HepG2 (cell line): ENCODE measurements around the gene POLR3F. TPM values are rescaled to one million over a fixed set of nuclear protein-coding genes. Genes with fewer than 3 reads are reported as not detected.

Experiments
- AKNA ChIP-seq: sonication (generic); formaldehyde crosslinking; IDR thresholded peaks from 2 replicates; pipeline ENCODE4 v1.4.0; 2020; ENCODE audit warnings: missing genetic modification reagents, borderline replicate concordance
- ATF4 ChIP-seq, 2 experiments: fragments of 450-650 bp in 1 of 2; sonication (generic) in 1 of 2; formaldehyde crosslinking; IDR thresholded peaks; 2 replicates each; pipeline versions ENCODE4 v1.5.0 to v1.8.0; 2020 to 2022; ENCODE audit warnings: mild to moderate bottlenecking in 1 of 2, missing genetic modification reagents in 1 of 2
- CEBPG ChIP-seq: IDR thresholded peaks from 2 replicates; pipeline ENCODE4 v1.6.1; 2016
- FOXP1 ChIP-seq, 2 experiments: fragments of 450-650 bp in 1 of 2; IDR thresholded peaks; 2 replicates each; pipeline ENCODE4 v1.6.1; 2017 to 2018; ENCODE audit warnings: antibody characterized with exemption in 1 of 2
- HCFC1 ChIP-seq: fragments of 150-350 bp; IDR thresholded peaks from 2 replicates; pipeline ENCODE4 v1.6.1; 2014; ENCODE audit warnings: low read depth, low read length
- IKZF5 ChIP-seq: IDR thresholded peaks from 2 replicates; pipeline ENCODE4 v1.6.1; 2018; ENCODE audit warnings: missing genetic modification reagents, mild to moderate bottlenecking, missing compliant biosample characterization
- LCORL ChIP-seq, 2 experiments: fragments of 450-650 bp in 1 of 2; sonication (generic) in 1 of 2; formaldehyde crosslinking in 1 of 2; IDR thresholded peaks; 2 replicates each; pipeline versions ENCODE4 v1.5.0 to v1.6.1; 2017 to 2020; ENCODE audit warnings: antibody characterized with exemption in 1 of 2, missing genetic modification reagents in 1 of 2
- NR2F2 ChIP-seq: IDR thresholded peaks from 2 replicates; pipeline ENCODE4 v1.6.1; 2012; ENCODE audit warnings: low read depth, inconsistent platforms, borderline replicate concordance
- RBM39 ChIP-seq: fragments of 200-400 bp; formaldehyde crosslinking; IDR thresholded peaks from one replicate; pipeline ENCODE4 v1.6.1; 2018; ENCODE audit warnings: antibody characterized with exemption, mild to moderate bottlenecking, low read depth, low read length; ENCODE audit not compliant: poor library complexity, severe bottlenecking
- TAF1 ChIP-seq: sonication (generic); formaldehyde crosslinking; IDR thresholded peaks from 2 replicates; pipeline ENCODE4 v1.4.0; 2020; ENCODE audit warnings: missing genetic modification reagents
- ZNF230 ChIP-seq: sonication (generic); formaldehyde crosslinking; IDR thresholded peaks from 2 replicates; pipeline ENCODE4 v1.4.0; 2020; ENCODE audit warnings: mild to moderate bottlenecking, missing genetic modification reagents
- ZNF354B ChIP-seq: sonication (generic); formaldehyde crosslinking; IDR thresholded peaks from 2 replicates; pipeline ENCODE4 v1.8.0; 2022; ENCODE audit warnings: mild to moderate bottlenecking, missing genetic modification reagents
- ZNF501 ChIP-seq: sonication (generic); formaldehyde crosslinking; IDR thresholded peaks from 2 replicates; pipeline ENCODE4 v1.5.1; 2020; ENCODE audit warnings: mild to moderate bottlenecking, moderate library complexity, missing genetic modification reagents
- ZNF556 ChIP-seq: sonication (generic); formaldehyde crosslinking; IDR thresholded peaks from 2 replicates; pipeline ENCODE4 v1.4.0; 2020; ENCODE audit warnings: mild to moderate bottlenecking, missing genetic modification reagents, borderline replicate concordance
- ZNF724P ChIP-seq: sonication (generic); formaldehyde crosslinking; IDR thresholded peaks from 2 replicates; pipeline ENCODE4 v1.8.0; 2022; ENCODE audit warnings: missing genetic modification reagents, borderline replicate concordance
- polyA plus RNA-seq, 8 experiments: library from polyadenylated mRNA; depleted of rRNA in 3 of 8; stranded (reverse) in 7 of 8; unstranded in 1 of 8; fragments of >200 nt; fragmentation: Illumina TruSeq in 4 of 8; extraction: Trizol in 4 of 8; gene quantifications; 2 replicates each; pipeline versions ENCODE4 v1.2.1 to v1.2.3, GENCODE V29; 2011 to 2016; ENCODE audit warnings: low read depth in 4 of 8, missing spikeins in 1 of 8, mixed read lengths in 1 of 8; ENCODE audit not compliant: insufficient read depth in 1 of 8
- total RNA-seq, 5 experiments: library from RNA; depleted of rRNA; stranded (reverse); fragments of >200 nt; fragmentation: Illumina TruSeq; extraction: Trizol; gene quantifications; 2 replicates each; pipeline ENCODE4 v1.2.3, GENCODE V29; 2016; ENCODE audit warnings: low read depth in 1 of 5

POLR3F gene
- total and polyA plus RNA-seq, 2 of the 13 experiments (the other 11 are each of a cell fraction or from before 2014, with no cell fraction given) = 11.7 to 25.5 TPM

- TF ChIP-seq TAF1 (CRISPR knock-in tag) (peak; percentile 85), ZNF501 (peak; percentile 98), NR2F2 (no peak), HCFC1 (peak; percentile 95), RBM39 (peak; percentile 89), AKNA (CRISPR knock-in tag) (peak; percentile 64; the same call in 1 of the 2 replicates), ZNF724P (0 out of 2 replicates have a peak, but pooled peaks have one; percentile 59), ATF4 (CRISPR knock-in tag; IDR thresholded peaks at IDR 0.05) (peak in 1 of 2 experiments; percentile 22; a peak in 1 of 4 replicates), IKZF5 (CRISPR knock-in tag) (peak; percentile 86), LCORL (IDR thresholded peaks at IDR 0.05) (peak; percentile 41; the same call in 1 of the 2 replicates), LCORL (CRISPR knock-in tag; IDR thresholded peaks at IDR 0.05) (peak; percentile 84), ZNF354B (CRISPR knock-in tag) (no peak), CEBPG (CRISPR knock-in tag) (no peak), ZNF556 (CRISPR knock-in tag) (no peak), ZNF230 (CRISPR knock-in tag) (peak; percentile 14), FOXP1 (IDR thresholded peaks at IDR 0.05) (no peak), FOXP1 (CRISPR knock-in tag; IDR thresholded peaks at IDR 0.05) (0 out of 2 replicates have a peak, but pooled peaks have one; percentile 16)
Observed at GRCh38 chr20:18466894-18467730, at the start of gene POLR3F, which contains the start of gene DZANK1 (continued).
